Endothelial cell of coronary artery (primary cell): ENCODE measurements around the gene KCNH6. TPM values are rescaled to one million over a fixed set of nuclear protein-coding genes. Genes with fewer than 3 reads are reported as not detected.

ENCODE experiments used
- total RNA-seq: library from RNA; depleted of rRNA; stranded (reverse); fragments of >200 nt; gene quantifications from 2 replicates; pipeline ENCODE4 v1.2.3, GENCODE V29; 2014

KCNH6 gene
- total RNA-seq = not detected in 2 replicates

GRCh38 chr17:63523253-63523855, at the start of gene KCNH6:
KCNH6 (plus strand) TSS chr17:63523358; CDS start chr17:63523414, 56 bp downstream.

DNA sequence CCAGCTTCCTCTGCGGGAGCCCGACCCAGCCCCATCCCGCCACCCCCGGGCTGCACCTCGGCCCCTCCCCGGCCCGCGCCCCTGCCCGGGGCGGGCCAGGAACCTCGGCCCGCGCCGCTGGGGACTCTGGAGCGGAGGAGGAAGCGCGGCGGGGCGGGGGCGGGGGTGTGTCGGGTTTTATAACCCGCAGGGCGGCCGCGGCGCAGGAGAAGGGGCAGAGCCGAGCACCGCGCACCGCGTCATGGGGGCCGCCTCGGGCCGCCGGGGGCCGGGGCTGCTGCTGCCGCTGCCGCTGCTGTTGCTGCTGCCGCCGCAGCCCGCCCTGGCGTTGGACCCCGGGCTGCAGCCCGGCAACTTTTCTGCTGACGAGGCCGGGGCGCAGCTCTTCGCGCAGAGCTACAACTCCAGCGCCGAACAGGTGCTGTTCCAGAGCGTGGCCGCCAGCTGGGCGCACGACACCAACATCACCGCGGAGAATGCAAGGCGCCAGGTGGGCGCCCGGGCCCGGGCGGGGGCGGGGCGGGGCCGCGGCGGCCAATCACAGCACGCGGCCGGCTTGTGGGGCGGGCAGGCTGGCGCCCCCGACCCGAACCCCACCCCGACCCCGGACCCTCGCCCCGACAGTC, 46.2 kb upstream of the KCNH6 start, which contains the start of gene ACE:
ACE (plus strand) TSS at position 208 of the 626 bp plus-strand sequence; CDS start at position 242, 34 bp downstream.

GRCh38 chr17:63549946-63550816, 27.0 kb downstream of the KCNH6 start, which contains the start of gene DCAF7:
DCAF7 (plus strand) TSS chr17:63550477; CDS start chr17:63550678, 201 bp downstream.

Other genes starting within 250 kb of the KCNH6 start
- gene CYB561, start 77.1 kb upstream of the KCNH6 start, total RNA-seq = 15.7 and 25.3 TPM in 2 replicates
- 27.5 and 46.8 TPM in 2 replicates for gene ACE, start 46.3 kb upstream of the KCNH6 start, total RNA-seq
- 19.0 and 21.5 TPM in 2 replicates for gene DCAF7, start 27.1 kb downstream of the KCNH6 start, total RNA-seq
- gene TACO1, start 77.5 kb downstream of the KCNH6 start, total RNA-seq = 16.4 and 18.2 TPM in 2 replicates
- gene MAP3K3, start 99.1 kb downstream of the KCNH6 start, total RNA-seq = 78.2 and 83.7 TPM in 2 replicates
- gene LIMD2, start 176.8 kb downstream of the KCNH6 start, total RNA-seq = 13.8 and 24.0 TPM in 2 replicates
- gene STRADA, start 218.4 kb downstream of the KCNH6 start, total RNA-seq = 17.2 and 22.3 TPM in 2 replicates